BJ (cell line): Measurements from ENCODE around the gene GOLGA5. TPM values are rescaled to one million over a fixed set of nuclear protein-coding genes. Genes with fewer than 3 reads are reported as not detected.
A peak's percentile ranks its signal among the peaks of the same experiment; 100 is the strongest.
"Not testable (repeated sequence)": the region's sequence is repeated elsewhere in the genome, so short reads cannot be mapped to it uniquely, and the experiment has no call there.

Experiments
- CTCF ChIA-PET: fragments of 350-600 bp; formaldehyde crosslinking; extraction: SDS; loops from one replicate; lab custom pipeline; 2021; ENCODE audit warnings: antibody characterized with exemption, inconsistent platforms; lab: Yijun Ruan, JAX
- POLR2A ChIA-PET: fragments of 300-600 bp; sonication (Branson Sonifier 250); formaldehyde crosslinking; extraction: SDS; loops from one replicate; lab custom pipeline; 2021; ENCODE audit warnings: antibody characterized with exemption; lab: Charles Lee
- DNase-seq: peaks from one replicate; pipeline ENCODE4 v3.0.0-alpha.2; 2011; ENCODE audit warnings: low read depth
- H3K27me3 ChIP-seq: 2 replicates; pipeline ENCODE4 v1.6.0; 2011; ENCODE audit warnings: low read length; ENCODE audit not compliant: control insufficient read depth, insufficient read depth
- H3K36me3 ChIP-seq: 2 replicates; pipeline ENCODE4 v1.5.1; 2011; ENCODE audit warnings: low read length; ENCODE audit not compliant: control insufficient read depth, insufficient read depth
- H3K4me3 ChIP-seq: 2 replicates; pipeline ENCODE4 v1.5.1; 2011; ENCODE audit warnings: low read depth, mild to moderate bottlenecking, control low read depth, low read length
- polyA minus RNA-seq: library from RNA; depleted of rRNA, polyadenylated mRNA; stranded (reverse); fragments of >200 nt; gene quantifications from 2 replicates; pipeline ENCODE4 v1.2.3, GENCODE V29; 2011; rRNA and poly(A)+ RNA removed
- polyA plus RNA-seq: library from polyadenylated mRNA; depleted of rRNA; stranded (reverse); fragments of >200 nt; gene quantifications from 2 replicates; pipeline ENCODE4 v1.2.3, GENCODE V29; 2011; rRNA removed
- TF ChIP-seq, protein P1 (sequence below): IDR thresholded peaks from 2 replicates; pipeline ENCODE4 v1.5.1; 2011; ENCODE audit warnings: low read depth, mild to moderate bottlenecking, control low read depth, inconsistent platforms, low read length, moderate library complexity; ENCODE audit not compliant: insufficient read depth

The GOLGA5 gene
- polyA plus RNA-seq, result 29.7 and 52.2 TPM in 2 replicates
- 17.6 and 18.2 TPM in 2 replicates for polyA minus RNA-seq

DNA sequence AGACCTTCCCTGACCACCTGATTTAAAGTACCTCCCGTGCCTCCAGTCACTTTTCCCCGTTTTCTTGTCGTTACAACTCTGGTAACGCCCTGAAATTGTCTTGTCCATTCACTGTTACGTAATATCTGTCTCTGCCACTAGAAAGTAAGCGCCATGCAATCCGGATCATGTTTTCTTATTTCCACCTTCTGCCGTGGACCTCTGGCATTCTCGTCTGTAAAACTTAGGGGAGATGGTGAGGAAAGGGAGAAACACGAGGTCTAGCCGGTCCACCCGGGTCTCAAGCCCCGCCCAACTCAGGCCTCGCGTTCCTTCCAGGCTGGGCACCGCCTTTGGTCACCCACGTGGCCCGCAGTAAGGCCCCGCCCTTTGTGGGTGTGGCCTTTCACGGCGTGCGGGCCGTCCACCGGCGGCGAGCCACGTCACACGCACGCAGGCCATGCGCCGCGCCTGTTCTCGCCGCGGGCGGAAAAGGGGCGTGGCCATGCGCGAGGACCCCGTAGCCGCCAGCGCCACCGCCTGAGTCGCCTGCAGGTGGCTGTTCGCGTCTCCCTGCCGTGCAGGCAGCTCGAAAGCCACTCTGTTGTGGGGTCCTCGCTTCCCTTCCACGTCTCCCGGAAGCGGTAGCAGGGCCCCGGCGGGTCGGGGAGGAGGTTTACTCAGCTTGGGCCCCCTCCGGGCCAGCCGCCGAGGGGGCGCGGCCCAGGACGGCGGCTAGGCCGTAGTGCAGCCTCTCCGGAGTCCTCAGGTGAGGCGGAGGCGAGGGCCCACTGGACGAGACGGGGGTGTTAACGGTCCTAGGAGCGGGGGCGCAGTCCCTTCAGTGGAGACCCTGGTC is at the start of gene GOLGA5:
Gene GOLGA5, plus strand, starts transcription at position 597 of the 838 bp plus-strand sequence. CDS start 3,133 bp downstream, outside the sequence.
- Histone ChIP-seq H3K4me3 (peak within 1 kb of the TSS; percentile 92), H3K27me3 (no peaks in the 10 kb centered on the region), H3K36me3 (no peaks in the 10 kb centered on the region; the same call in 1 of the 2 replicates)
- CTCF ChIA-PET, result interaction anchor here (1.6 to 2.8 kb wide), 3 partner anchors 10 to 107 kb away, joined by 3 to 11 read pairs (median 10); no protein-coding TSS in a partner anchor
- DNase-seq, result peak; percentile 83
- POLR2A ChIA-PET, result no interaction called here
- TF ChIP-seq, protein P1, sequence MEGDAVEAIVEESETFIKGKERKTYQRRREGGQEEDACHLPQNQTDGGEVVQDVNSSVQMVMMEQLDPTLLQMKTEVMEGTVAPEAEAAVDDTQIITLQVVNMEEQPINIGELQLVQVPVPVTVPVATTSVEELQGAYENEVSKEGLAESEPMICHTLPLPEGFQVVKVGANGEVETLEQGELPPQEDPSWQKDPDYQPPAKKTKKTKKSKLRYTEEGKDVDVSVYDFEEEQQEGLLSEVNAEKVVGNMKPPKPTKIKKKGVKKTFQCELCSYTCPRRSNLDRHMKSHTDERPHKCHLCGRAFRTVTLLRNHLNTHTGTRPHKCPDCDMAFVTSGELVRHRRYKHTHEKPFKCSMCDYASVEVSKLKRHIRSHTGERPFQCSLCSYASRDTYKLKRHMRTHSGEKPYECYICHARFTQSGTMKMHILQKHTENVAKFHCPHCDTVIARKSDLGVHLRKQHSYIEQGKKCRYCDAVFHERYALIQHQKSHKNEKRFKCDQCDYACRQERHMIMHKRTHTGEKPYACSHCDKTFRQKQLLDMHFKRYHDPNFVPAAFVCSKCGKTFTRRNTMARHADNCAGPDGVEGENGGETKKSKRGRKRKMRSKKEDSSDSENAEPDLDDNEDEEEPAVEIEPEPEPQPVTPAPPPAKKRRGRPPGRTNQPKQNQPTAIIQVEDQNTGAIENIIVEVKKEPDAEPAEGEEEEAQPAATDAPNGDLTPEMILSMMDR, result no peak

GRCh38 chr14:92747701-92748258 is 46.3 kb upstream of the GOLGA5 start:
- Histone ChIP-seq H3K27me3 (peaks cover 2% of the 10 kb centered on the region), H3K4me3 (peak overlapping the region; percentile 71), H3K36me3 (no peaks in the 10 kb centered on the region)
- ChIA-PET POLR2A (no interaction called here), CTCF (interaction anchor here (1.0 to 1.8 kb wide), 4 partner anchors 12 to 61 kb away, joined by 3 to 5 read pairs (median 4); no protein-coding TSS in a partner anchor)
- DNase-seq, result no peak
- TF ChIP-seq, protein P1, result no peak

DNA sequence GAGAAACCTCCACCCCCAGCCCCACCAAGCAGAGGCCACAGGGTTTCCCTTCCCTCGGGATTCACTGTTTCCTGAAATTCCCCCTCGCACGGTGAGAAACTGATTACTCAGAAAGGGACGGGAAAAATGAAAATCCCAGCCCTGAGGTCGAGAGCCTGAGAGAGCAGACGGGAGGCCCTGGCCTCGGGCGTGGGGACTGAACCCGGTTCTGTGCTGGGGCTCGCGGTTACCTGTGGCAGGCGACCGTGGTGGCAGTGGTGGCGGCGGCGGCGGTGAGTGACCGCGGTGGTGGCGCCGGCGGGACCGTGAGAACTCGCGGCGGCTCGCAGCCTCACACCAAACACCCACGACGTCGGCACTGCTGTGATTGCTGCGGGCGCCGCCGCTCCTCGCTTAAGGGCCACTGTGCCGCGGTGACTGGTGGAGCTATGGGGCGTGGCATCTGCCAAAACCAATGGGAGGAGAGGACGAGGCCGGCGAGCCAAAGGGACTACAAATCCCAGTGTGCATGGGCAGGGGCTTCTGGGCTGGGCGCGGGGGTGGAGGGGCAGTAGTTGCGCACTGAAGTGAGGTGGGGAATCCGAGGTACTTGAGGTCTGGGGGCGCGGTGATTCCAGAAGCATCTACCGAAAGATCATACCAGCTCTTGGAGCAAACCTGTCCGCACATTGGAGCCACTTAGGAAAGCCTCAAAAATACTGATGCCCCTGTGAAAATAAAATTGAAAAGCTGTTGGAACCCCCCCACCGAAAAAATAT is 45.7 kb upstream of the GOLGA5 start, which contains the start of gene LGMN:
Gene LGMN, minus strand, starts transcription at position 369 of the 758 bp plus-strand sequence. CDS start 15,841 bp downstream, outside the sequence.
- ChIA-PET CTCF (interaction anchor here (1.0 to 1.8 kb wide), 5 partner anchors 13 to 62 kb away, joined by 3 to 5 read pairs (median 4); no protein-coding TSS in a partner anchor), POLR2A (interaction anchor here (0.7 kb wide), 1 partner anchor 31 kb away, joined by 3 read pairs; no protein-coding TSS in a partner anchor)
- TF ChIP-seq, protein P1, result no peak
- Histone ChIP-seq H3K4me3 (peak within 1 kb of the TSS; percentile 71), H3K36me3 (no peaks in the 10 kb centered on the region), H3K27me3 (peaks cover 2% of the 10 kb centered on the region)
- DNase-seq, result peak; percentile 70

GRCh38 chr14:92750222-92750728 is 43.8 kb upstream of the GOLGA5 start:
- H3K36me3 ChIP-seq, H3K27me3 ChIP-seq, DNase-seq, H3K4me3 ChIP-seq, POLR2A ChIA-PET: not testable (repeated sequence)
- CTCF ChIA-PET, result interaction anchor here (1.2 to 1.6 kb wide), 3 partner anchors 35 to 63 kb away, joined by 3 to 4 read pairs (median 4); no protein-coding TSS in a partner anchor

DNA sequence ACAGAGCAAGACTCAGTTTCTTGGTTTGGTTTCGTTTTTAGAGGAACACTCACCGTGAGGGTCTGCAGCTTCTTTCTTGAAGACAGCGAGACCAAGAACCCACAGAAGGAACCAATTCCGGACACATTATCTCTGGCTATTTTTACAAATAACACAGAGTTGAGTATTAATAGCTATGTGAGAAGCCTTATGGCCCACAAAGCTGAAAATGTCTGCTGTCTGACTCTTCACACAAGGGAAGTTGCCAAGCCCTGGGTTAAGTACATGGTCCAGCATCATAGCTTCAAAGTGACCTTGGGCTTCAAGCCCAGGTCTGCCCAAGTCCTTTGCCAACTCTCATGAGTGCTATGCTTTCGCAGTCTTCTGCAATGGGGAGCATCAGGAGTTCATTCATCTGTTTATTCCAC is 43.1 kb upstream of the GOLGA5 start:
- POLR2A ChIA-PET, result no interaction called here
- TF ChIP-seq, protein P1, result no peak
- Histone ChIP-seq H3K4me3 (no peak overlapping the region), H3K36me3 (no peaks in the 10 kb centered on the region), H3K27me3 (peaks cover 2% of the 10 kb centered on the region)
- DNase-seq, result no peak
- CTCF ChIA-PET, result interaction anchor here (1.0 to 1.6 kb wide), 4 partner anchors 11 to 64 kb away, joined by 3 to 4 read pairs (median 4); no protein-coding TSS in a partner anchor
